Vagina (tissue), 2 donors: Measurements from ENCODE around the gene FOXN3.

ENCODE experiments used
- CTCF ChIP-seq, 3 experiments: fragments of 450-650 bp in 2 of 3; fragments of 200-600 bp in 1 of 3; sonication (generic) in 1 of 3; IDR thresholded peaks; one replicate each; pipeline ENCODE4 v1.5.1; 2017 to 2019; ENCODE audit warnings: antibody characterized with exemption in 3 of 3, mild to moderate bottlenecking in 2 of 3, moderate library complexity in 2 of 3
- POLR2A ChIP-seq, 2 donors: fragments of 450-650 bp; IDR thresholded peaks; one replicate each; pipeline ENCODE4 v1.6.1; 2017; ENCODE audit warnings: antibody characterized with exemption in 2 of 2, mild to moderate bottlenecking in 2 of 2, moderate library complexity in 2 of 2

- TF ChIP-seq CTCF (IDR thresholded peaks at IDR 0.05), result no peak
- no peak for TF ChIP-seq POLR2A (IDR thresholded peaks at IDR 0.05)
Observed at GRCh38 chr14:89249065-89249695, 167.9 kb downstream of the FOXN3 start.
